Measurements from ENCODE around the gene SOCS3.

GRCh38 chr17:78358538-78359320 is 1.1 kb downstream of the SOCS3 start:
- TF ChIP-seq POLR2A (IDR thresholded peaks at IDR 0.05): no peak
- TF ChIP-seq CTCF (IDR thresholded peaks at IDR 0.05): no peak

Measured in Peyer's patch (tissue), 4 donors.